Measurements from ENCODE around the gene ZEB1. TPM values are rescaled to one million over a fixed set of nuclear protein-coding genes. Genes with fewer than 3 reads are reported as not detected.

The ZEB1 gene
- total and polyA plus RNA-seq, 9 of the 15 experiments (the other 6 are each of a cell fraction or from before 2014, with no cell fraction given) = 2.1 to 8.4 (median 4.9) TPM

GRCh38 chr10:31520986-31521831, 202.2 kb downstream of the ZEB1 start (continued):
- TF ChIP-seq ZNF277 (CRISPR knock-in tag; IDR thresholded peaks at IDR 0.05; ENCODE audit: borderline replicate concordance) = no peak
- no peak for TF ChIP-seq ZNF77 (CRISPR knock-in tag; IDR thresholded peaks at IDR 0.05)
- no peak for TF ChIP-seq ZNF324 (CRISPR knock-in tag; IDR thresholded peaks at IDR 0.05)
- TF ChIP-seq C11orf30 (IDR thresholded peaks at IDR 0.05; ENCODE audit: low read depth) = peak; percentile 68
- TF ChIP-seq ZNF197 (CRISPR knock-in tag; IDR thresholded peaks at IDR 0.05; ENCODE audit: low read depth) = no peak
- TF ChIP-seq ZNF668 (CRISPR knock-in tag; IDR thresholded peaks at IDR 0.05) = no peak
- TF ChIP-seq SAFB (IDR thresholded peaks at IDR 0.05; ENCODE audit: borderline replicate concordance, low read depth, low read length) = no peak
- no peak for TF ChIP-seq NFE2 (IDR thresholded peaks at IDR 0.05; ENCODE audit: low read depth)
- no peak for TF ChIP-seq ZNF449 (CRISPR knock-in tag; IDR thresholded peaks at IDR 0.05)
- TF ChIP-seq RBM17 (IDR thresholded peaks at IDR 0.05; ENCODE audit: borderline replicate concordance, low read depth, low read length) = no peak
- TF ChIP-seq ETS1 (conservative IDR thresholded peaks at IDR 0.05; ENCODE audit: control insufficient read depth, low read depth, low read length) = no peak
